Kidney tubule cell (primary cell): ENCODE data around the gene ARL5A.

Source experiments
- DNase-seq: peaks from one replicate; pipeline ENCODE4 v3.0.0-alpha.2; 2018; ENCODE audit warnings: low spot score

The ARL5A gene

DNA sequence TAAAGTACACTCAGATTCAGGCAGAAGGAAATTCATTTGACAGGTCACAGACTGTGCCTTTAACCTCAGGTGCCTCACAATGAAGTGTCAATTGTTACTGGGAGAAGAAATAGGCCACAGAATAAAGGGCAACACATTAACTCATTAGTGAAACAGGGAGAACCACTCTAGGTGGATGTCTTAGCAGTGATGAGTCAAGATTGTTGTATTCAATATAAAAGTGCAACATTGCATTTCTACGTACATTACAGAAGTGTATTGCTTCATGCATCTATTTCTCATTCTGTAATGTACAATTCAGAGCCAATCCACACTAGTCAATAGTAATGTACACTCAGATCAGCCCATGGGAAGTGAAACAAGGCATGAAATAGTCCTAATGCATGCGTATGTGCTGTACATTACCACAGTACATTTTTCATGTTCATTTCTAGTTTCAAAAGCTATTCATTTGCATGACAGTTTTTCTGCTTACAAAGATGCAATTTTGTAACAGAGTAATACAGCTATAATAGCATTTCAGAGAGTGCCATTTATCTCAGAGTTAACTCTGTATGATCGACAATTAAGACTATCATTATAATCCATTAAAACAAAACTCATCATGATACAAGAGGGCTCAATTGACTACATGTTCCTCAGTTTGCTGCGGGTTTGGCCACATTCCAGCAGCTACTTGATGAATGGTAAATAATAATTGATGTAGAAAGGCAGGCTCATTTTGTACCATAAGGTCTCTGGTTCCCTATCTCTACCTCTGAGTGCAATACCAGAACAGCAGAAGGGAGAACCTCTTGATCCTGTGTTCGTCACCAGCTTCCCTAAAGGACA is 12.2 kb upstream of the ARL5A start:
- DNase-seq, result no peak

- no peak for DNase-seq
Observed at GRCh38 chr2:151837926-151838325, 9.7 kb upstream of the ARL5A start.

DNA sequence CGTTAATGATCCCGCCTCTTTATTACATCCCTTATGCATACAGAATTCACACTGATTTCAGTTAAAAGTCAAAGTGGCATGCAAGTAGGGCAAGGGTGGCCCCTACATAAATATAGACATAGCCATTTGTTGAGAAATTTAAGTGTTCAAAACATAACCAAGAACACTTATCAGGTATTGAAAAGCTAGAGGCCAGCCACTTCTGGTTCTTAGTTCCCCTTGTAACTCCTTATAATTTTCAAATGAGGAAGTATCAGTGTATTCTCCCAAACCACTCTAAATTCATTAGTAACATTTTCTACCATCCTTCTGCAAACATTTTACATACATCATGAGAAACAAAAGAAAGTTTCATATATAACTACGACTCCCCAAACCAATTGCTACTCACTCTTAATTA is 5.8 kb upstream of the ARL5A start:
- DNase-seq, result no peak

DNA sequence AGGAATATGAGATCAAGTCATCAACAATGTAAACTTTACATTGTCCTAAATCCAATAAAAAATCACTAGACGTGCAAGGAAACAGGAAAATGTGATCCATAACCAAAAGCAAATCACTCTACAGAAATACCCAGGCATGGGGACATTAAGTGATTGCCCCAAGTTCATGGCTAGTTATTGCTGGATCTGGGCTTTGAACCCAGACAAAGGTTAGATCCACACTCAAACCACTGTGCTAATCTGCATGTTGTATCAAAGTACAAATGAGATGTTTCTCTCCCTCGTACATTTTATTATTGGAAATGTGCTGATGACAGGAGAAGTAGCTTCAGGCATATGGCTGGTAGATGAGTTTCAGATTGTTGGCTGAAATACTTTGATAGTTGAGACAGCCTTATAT is 2.7 kb upstream of the ARL5A start:
- DNase-seq, result no peak

- DNase-seq, result no peak
Observed at GRCh38 chr2:151828890-151829324, 686 bp upstream of the ARL5A start.

- peak; percentile 50 for DNase-seq
Observed at GRCh38 chr2:151827564-151828142, 568 bp downstream of the ARL5A start.

DNA sequence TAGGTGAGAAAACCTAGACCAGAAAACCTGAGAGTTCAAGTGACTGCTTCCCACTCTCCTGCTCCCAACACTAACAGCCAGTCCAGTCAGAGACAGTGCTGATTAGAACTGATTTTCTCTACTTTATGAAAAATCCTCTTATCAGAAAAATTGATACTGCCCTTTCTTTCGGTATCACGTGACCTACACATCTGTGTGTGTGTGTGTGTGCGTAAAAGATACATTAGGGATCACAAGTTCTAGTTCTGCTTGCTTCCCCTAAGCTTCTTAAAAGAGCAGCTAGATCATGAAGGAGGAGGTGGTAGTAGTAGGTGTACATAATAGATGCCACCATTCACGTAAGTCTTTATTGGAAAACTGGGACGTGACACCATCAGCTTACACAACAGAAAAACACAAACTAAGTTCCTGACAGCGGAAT is 1.5 kb downstream of the ARL5A start:
- DNase-seq, result peak; percentile 25

GRCh38 chr2:151824886-151825285 is 3.3 kb downstream of the ARL5A start:
- DNase-seq, result no peak

- DNase-seq, result no peak
Observed at GRCh38 chr2:151823651-151824050, 4.6 kb downstream of the ARL5A start.

GRCh38 chr2:151819920-151820319 is 8.3 kb downstream of the ARL5A start:
- DNase-seq, result no peak

DNA sequence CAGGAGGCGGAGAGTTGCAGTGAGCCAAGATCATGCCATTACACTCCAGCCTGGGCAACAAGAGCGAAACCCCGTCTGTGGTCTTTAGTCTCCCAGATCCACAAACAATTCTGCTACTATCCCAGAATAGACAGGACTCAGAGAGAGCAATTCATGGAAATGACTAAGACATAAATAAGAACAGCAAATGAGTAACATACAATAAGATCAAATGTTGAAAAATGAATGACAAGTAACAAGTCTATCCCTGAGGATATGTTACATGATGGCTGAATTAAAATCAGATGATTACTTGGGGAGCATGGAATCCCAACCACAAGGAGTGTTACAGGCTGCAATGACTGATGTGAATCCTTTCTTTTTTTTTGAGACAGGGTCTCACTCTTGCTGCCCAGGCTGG is 10.3 kb downstream of the ARL5A start:
- DNase-seq, result no peak

DNA sequence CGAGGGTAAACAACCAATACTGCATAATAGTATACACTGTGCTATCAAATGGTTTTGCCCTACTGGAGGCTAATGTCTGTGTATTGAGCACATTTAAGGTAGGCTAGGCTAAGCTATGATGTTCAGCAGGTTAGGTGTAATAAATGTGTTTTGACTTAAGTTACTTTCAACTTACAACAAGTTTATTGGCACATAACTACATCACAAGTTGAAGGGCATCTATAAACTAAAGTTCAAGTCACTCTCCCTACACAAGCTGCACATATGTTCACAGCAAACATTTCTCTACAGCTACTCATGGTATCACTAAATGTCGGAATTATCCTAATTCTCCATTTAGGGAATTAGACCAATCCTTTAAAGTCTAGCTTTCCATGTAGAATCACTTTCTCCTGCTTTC is 11.4 kb downstream of the ARL5A start:
- no peak for DNase-seq

DNA sequence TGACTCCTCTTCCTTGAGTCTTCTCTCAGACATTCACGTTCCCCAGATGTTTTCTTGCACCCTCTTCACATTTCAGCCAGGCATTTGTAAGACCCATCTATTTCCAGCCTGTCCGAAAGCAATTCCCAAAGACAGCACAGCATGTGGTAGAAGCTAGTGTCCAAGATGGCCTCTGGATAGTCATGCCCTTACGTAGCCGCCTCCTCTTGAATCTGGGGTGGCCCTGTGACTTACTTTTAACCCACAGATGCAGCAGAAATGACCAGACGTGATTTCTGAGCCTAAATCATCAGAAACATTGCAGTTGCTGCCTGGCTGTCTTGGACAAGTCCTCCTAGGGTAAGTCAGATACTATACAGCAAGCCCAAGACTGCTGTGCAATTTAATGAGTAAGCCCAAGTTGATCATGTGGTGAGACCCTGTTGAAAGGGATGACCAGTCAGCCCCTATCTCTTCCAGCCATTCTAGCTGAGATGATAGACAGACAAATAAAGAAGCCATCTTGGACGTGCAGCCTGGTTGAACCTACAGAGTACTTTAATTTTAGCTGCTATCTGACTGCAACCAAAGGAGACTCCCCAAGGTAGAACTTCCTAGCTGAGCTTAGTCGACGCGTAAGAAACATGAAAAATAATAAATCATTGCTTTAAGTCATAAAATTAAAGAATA is 12.3 kb downstream of the ARL5A start:
- DNase-seq, result no peak

- DNase-seq, result no peak
Observed at GRCh38 chr2:151810489-151810888, 17.7 kb downstream of the ARL5A start.

DNA sequence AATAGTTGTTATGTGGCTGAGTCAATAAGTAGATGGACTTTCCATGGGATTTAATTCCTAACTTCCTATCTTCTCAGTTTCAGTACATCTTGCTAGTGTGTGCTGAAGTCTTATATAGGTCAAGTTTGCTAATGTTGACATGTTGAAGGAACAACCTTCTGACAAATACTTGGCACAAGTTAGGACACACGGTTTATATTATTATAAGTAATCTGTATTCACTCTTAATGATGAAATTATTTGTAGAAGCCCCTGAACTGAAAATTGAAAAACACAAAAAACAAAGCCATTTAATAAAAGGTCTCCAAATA is 19.2 kb downstream of the ARL5A start:
- DNase-seq, result no peak

DNA sequence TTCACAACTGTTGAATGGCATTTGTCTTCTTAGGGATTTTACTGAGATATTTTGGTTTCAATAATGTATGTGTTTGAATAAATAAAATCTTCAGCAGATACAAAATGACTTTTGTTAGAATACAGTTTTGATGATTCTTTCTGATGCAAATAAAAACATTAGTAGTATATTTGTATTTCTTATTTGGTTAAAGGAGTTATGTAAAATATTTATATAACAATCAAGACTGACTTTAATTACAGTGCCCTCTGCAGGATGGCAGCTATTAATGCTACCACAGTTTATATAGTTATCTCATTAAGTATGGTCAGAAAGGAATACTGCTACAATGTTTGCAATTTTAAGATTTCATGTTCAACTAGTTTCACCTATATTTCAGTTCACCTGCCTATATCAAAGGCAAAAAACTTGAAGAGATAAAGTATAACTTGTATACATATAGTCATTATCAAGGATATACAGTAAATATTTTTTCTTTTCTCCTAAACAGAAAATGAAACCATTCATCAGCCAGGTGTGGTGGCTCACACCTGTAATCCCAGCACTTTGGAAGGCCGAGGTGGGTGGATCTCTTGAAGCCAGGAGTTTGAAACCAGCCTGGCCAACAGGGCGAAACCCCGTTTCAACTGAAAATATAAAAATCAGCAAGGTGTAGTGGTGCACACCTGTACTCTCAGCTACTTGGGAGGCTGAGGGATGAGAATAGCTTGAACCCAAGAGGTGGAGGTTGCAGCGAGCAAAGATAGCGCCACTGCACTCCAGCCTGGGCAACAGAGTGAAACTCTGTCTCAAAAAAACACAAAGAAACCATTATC is 19.8 kb downstream of the ARL5A start:
- DNase-seq, result peak; percentile 31

- no peak for DNase-seq
Observed at GRCh38 chr2:151805961-151806360, 22.3 kb downstream of the ARL5A start.

DNA sequence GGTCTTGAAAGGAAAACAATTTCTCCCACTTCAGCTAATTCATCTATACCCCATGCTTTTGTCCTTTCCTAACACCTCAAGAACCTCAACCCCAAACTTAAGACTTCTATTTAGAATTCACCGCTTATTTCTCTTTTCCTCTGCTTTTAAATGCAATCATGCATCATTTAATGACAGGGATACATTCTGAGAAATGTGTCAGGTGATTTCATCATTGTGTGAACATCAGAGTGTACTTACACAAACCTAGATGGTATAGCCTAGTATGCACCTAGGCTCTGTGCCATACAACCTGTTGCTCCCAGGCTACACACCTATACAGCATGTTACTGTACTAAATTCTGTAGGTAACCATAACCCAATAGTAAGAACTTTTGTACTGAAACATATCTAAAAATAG is 22.9 kb downstream of the ARL5A start:
- no peak for DNase-seq

DNA sequence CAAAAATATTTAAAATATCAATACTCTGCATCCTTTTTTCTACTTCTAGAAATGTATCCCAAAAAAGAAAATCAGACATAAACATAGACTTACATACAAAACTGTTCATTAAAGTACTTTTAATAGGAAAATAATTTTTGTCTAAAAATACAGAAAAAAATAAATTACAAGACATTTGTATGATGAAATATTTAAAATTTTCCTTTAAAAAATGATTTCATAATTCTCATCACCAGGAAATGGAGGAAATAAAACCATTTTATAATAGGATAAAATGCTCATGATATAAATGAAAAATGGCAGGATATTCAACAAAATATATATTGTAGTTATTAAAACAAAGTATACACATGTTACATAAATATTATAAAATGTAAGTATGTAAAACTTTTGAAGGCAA is 24.4 kb downstream of the ARL5A start:
- DNase-seq, result no peak

DNA sequence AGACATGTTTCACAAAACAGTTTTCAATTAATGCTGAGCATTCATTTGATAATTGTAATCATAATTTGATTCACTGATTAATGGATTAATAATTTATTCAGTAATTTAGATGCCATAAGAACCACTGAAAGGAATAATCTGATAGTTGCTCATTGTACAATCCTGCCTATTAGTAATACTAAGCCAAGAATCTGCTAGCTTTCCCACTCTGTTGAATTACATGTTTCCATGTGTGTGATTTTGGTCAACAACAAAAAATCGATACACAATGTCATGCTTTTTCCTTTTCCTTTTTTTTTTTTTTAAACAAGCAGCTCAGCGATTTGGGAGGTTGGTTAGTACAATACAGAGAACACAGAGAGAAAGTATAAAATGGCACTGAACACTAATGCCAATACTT is 25.9 kb downstream of the ARL5A start:
- no peak for DNase-seq

DNA sequence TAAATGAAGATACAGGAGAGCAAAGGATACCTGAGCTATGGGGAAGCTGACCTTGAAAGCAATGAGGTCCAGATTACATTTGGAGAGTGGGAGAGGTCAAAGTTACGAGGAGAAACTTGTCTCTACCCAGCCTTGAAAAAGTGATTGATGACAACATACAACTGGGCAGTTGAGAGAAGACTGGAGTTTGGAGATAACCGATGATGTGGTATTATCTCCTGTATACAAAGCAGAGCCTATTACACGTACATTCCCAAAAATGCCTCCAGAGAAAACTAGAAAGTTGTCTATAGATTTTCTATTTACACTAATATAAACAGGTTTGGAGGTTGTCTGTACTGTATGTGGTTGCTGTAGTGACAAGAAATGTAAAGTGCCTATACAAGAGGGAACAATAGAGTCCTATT is 28.3 kb downstream of the ARL5A start:
- DNase-seq, result no peak

- DNase-seq, result peak; percentile 56
Observed at GRCh38 chr2:151796774-151797173, 31.4 kb downstream of the ARL5A start.
